WTC11 (cell line): ENCODE data around the gene EIF4G3. TPM values are rescaled to one million over a fixed set of nuclear protein-coding genes. Genes with fewer than 3 reads are reported as not detected.

ENCODE experiments used
- ATAC-seq: fragments of 200-7000 bp; cut with Tn5 transposase; 2 replicates; pipeline ENCODE4 v1.10.0; 2021; ENCODE audit warnings: mild to moderate bottlenecking, moderate library complexity
- CTCF ChIA-PET: fragments of 300-600 bp; sonication (Branson Sonifier 250); formaldehyde crosslinking; loops from one replicate; lab custom pipeline; 2021; ENCODE audit warnings: antibody characterized with exemption; lab: Charles Lee
- POLR2A ChIA-PET: fragments of 350-600 bp; sonication (Branson Sonifier 250); formaldehyde crosslinking; loops from one replicate; lab custom pipeline; 2021; ENCODE audit warnings: antibody characterized with exemption; lab: Charles Lee
- DNase-seq: peaks from one replicate; pipeline ENCODE4 v3.0.0; 2021; ENCODE audit warnings: low spot score
- H3K27ac Mint-ChIP-seq: 2 replicates; pipeline ENCODE4 v1.8.0; 2021; ENCODE audit warnings: mixed read lengths
- H3K27me3 Mint-ChIP-seq: 2 replicates; pipeline ENCODE4 v1.8.0; 2021; ENCODE audit warnings: low read depth, mild to moderate bottlenecking, moderate library complexity, mixed read lengths
- H3K36me3 Mint-ChIP-seq: 2 replicates; pipeline ENCODE4 v1.8.0; 2021; ENCODE audit warnings: mixed read lengths
- H3K4me1 Mint-ChIP-seq: 2 replicates; pipeline ENCODE4 v1.8.0; 2022; ENCODE audit warnings: mixed read lengths
- H3K4me3 Mint-ChIP-seq: 2 replicates; pipeline ENCODE4 v1.8.0; 2021; ENCODE audit warnings: mild to moderate bottlenecking, moderate library complexity, mixed read lengths
- H3K9me3 Mint-ChIP-seq: 2 replicates; pipeline ENCODE4 v1.8.0; 2021; ENCODE audit warnings: mixed read lengths
- ARID4B ChIP-seq: sonication (generic); formaldehyde crosslinking; IDR thresholded peaks from 2 replicates; pipeline ENCODE4 v1.8.0; 2023; ENCODE audit warnings: missing genetic modification reagents, mild to moderate bottlenecking, borderline replicate concordance
- CDX4 ChIP-seq: fragments of 250-450 bp; sonication (Bioruptor Pico); IDR thresholded peaks from 2 replicates; pipeline ENCODE4 v1.9.0; 2021; ENCODE audit warnings: moderate library complexity, mild to moderate bottlenecking, inconsistent platforms, borderline replicate concordance
- ELF4 ChIP-seq: sonication (generic); formaldehyde crosslinking; IDR thresholded peaks from 2 replicates; pipeline ENCODE4 v1.8.1; 2022; ENCODE audit warnings: low read depth, mild to moderate bottlenecking, moderate library complexity, missing genetic modification reagents
- EMX1 ChIP-seq: fragments of 250-450 bp; sonication (Bioruptor Pico); IDR thresholded peaks from 2 replicates; pipeline ENCODE4 v1.8.0; 2021; ENCODE audit warnings: mild to moderate bottlenecking
- ESRRA ChIP-seq: sonication (generic); formaldehyde crosslinking; IDR thresholded peaks from 2 replicates; pipeline ENCODE4 v1.8.1; 2022; ENCODE audit warnings: mild to moderate bottlenecking, missing genetic modification reagents, borderline replicate concordance
- JUN ChIP-seq: sonication (generic); formaldehyde crosslinking; IDR thresholded peaks from 2 replicates; pipeline ENCODE4 v1.8.0; 2023; ENCODE audit warnings: mild to moderate bottlenecking, missing genetic modification reagents
- OVOL2 ChIP-seq: fragments of 250-450 bp; sonication (Bioruptor Pico); IDR thresholded peaks from 2 replicates; pipeline ENCODE4 v1.9.0; 2021; ENCODE audit warnings: mild to moderate bottlenecking, borderline replicate concordance
- RELA ChIP-seq: sonication (generic); formaldehyde crosslinking; IDR thresholded peaks from 2 replicates; pipeline ENCODE4 v1.8.1; 2022; ENCODE audit warnings: missing genetic modification reagents, mild to moderate bottlenecking, borderline replicate concordance
- SMAD3 ChIP-seq: sonication (generic); formaldehyde crosslinking; IDR thresholded peaks from 2 replicates; pipeline ENCODE4 v1.8.0; 2022; ENCODE audit warnings: missing genetic modification reagents, mild to moderate bottlenecking, borderline replicate concordance
- STAT6 ChIP-seq: sonication (generic); formaldehyde crosslinking; conservative IDR thresholded peaks from 2 replicates; pipeline ENCODE4 v1.8.1; 2023; ENCODE audit warnings: mild to moderate bottlenecking, low read depth, missing genetic modification reagents, moderate library complexity
- TCF7 ChIP-seq: sonication (generic); formaldehyde crosslinking; IDR thresholded peaks from 2 replicates; pipeline ENCODE4 v1.8.0; 2022; ENCODE audit warnings: mild to moderate bottlenecking, low read depth, missing genetic modification reagents, moderate library complexity
- TP53 ChIP-seq: sonication (generic); formaldehyde crosslinking; IDR thresholded peaks from 2 replicates; pipeline ENCODE4 v1.8.1; 2023; ENCODE audit warnings: mild to moderate bottlenecking, missing genetic modification reagents
- ZBTB21 ChIP-seq: sonication (generic); formaldehyde crosslinking; IDR thresholded peaks from 2 replicates; pipeline ENCODE4 v1.8.1; 2023; ENCODE audit warnings: mild to moderate bottlenecking, missing genetic modification reagents, borderline replicate concordance
- ZNF423 ChIP-seq: fragments of 250-450 bp; sonication (Bioruptor Pico); IDR thresholded peaks from 2 replicates; pipeline ENCODE4 v2.1.2; 2022; ENCODE audit warnings: mild to moderate bottlenecking, moderate library complexity
- total RNA-seq: library from RNA; stranded (reverse); gene quantifications from 3 replicates; pipeline ENCODE4 v1.2.3, GENCODE V29; 2021
- TF ChIP-seq, protein P1 (sequence below): sonication (generic); formaldehyde crosslinking; IDR thresholded peaks from 2 replicates; pipeline ENCODE4 v1.8.0; 2022; ENCODE audit warnings: mild to moderate bottlenecking, missing genetic modification reagents

The EIF4G3 gene
- total RNA-seq, 1 experiment from 2014 or later = 77.7 TPM

- CTCF ChIA-PET = no interaction called here
- Mint-ChIP-seq H3K27ac (peak overlapping the region; percentile 22; the same call in 1 of the 2 replicates), H3K36me3 (peaks cover 36% of the 10 kb centered on the region), H3K9me3 (peaks cover 14% of the 10 kb centered on the region), H3K4me1 (peaks cover 20% of the 10 kb centered on the region), H3K27me3 (no peaks in the 10 kb centered on the region), H3K4me3 (no peak overlapping the region)
- TF ChIP-seq CDX4 (CRISPR knock-in tag) (no peak), ZBTB21 (no peak), ELF4 (no peak), SMAD3 (no peak), RELA (no peak), JUN (CRISPR knock-in tag) (no peak), TP53 (no peak), ZNF423 (no peak), EMX1 (CRISPR knock-in tag) (no peak)
- ATAC-seq (no peak), DNase-seq (no peak)
- POLR2A ChIA-PET = no interaction called here
Observed at GRCh38 chr1:21090463-21090862, 86.2 kb downstream of the EIF4G3 start.

- no peak for DNase-seq
- Mint-ChIP-seq H3K36me3 (peaks cover 28% of the 10 kb centered on the region), H3K4me3 (no peak overlapping the region), H3K27ac (peak overlapping the region; percentile 39; the same call in 1 of the 2 replicates), H3K4me1 (peaks cover 20% of the 10 kb centered on the region), H3K27me3 (no peaks in the 10 kb centered on the region), H3K9me3 (peaks cover 9% of the 10 kb centered on the region)
- TF ChIP-seq STAT6 (no peak), OVOL2 (CRISPR knock-in tag) (no peak), EMX1 (CRISPR knock-in tag) (no peak), ZBTB21 (no peak)
- no peak for ATAC-seq
- CTCF ChIA-PET = no interaction called here
- POLR2A ChIA-PET = no interaction called here
Observed at GRCh38 chr1:21089731-21090130, 87.0 kb downstream of the EIF4G3 start.

DNA sequence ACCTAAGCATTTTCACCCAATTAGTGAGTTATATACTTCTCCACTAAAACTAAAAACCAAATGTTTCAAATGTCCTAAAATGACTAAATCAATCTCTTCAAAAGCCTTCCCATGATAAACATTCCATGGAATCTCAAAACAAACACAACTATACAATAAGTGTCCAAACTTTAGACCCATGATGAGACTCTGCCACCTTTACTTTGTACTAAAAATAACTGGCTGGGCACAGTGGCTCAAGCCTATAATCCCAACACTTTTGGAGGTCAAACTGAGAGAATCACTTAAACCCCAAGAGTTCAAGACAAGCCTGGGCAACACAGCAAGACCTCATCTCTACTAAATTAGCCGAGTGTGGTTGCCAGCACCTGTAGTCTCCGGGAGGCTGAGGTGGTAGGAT, 87.4 kb downstream of the EIF4G3 start:
- Mint-ChIP-seq H3K27ac (peak overlapping the region; percentile 39), H3K4me3 (no peak overlapping the region), H3K27me3 (no peaks in the 10 kb centered on the region), H3K4me1 (peaks cover 20% of the 10 kb centered on the region), H3K9me3 (peaks cover 8% of the 10 kb centered on the region), H3K36me3 (peaks cover 27% of the 10 kb centered on the region)
- no peak for TF ChIP-seq ARID4B (CRISPR knock-in tag)
- TF ChIP-seq, protein P1, sequence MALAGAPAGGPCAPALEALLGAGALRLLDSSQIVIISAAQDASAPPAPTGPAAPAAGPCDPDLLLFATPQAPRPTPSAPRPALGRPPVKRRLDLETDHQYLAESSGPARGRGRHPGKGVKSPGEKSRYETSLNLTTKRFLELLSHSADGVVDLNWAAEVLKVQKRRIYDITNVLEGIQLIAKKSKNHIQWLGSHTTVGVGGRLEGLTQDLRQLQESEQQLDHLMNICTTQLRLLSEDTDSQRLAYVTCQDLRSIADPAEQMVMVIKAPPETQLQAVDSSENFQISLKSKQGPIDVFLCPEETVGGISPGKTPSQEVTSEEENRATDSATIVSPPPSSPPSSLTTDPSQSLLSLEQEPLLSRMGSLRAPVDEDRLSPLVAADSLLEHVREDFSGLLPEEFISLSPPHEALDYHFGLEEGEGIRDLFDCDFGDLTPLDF (CRISPR knock-in tag) = no peak
- no peak for TF ChIP-seq ESRRA (CRISPR knock-in tag)
- TF ChIP-seq TCF7 (CRISPR knock-in tag) = no peak
- POLR2A ChIA-PET = no interaction called here
- CTCF ChIA-PET = no interaction called here
- no peak for ATAC-seq
- DNase-seq = no peak
